HT-29 (cell line): ENCODE measurements around the gene DNTTIP2. TPM values are rescaled to one million over a fixed set of nuclear protein-coding genes. Genes with fewer than 3 reads are reported as not detected.
"Not testable (repeated sequence)": the region's sequence is repeated elsewhere in the genome, so short reads cannot be mapped to it uniquely, and the experiment has no call there.

ENCODE experiments used
- DNase-seq: peaks from one replicate; pipeline ENCODE4 v3.0.0-alpha.2; 2015; ENCODE audit warnings: low spot score
- total RNA-seq: library from RNA; depleted of rRNA; stranded (reverse); fragments of >200 nt; shearing (Covaris generic); gene quantifications from 2 replicates; pipeline ENCODE4 v1.2.3, GENCODE V29; 2014

The DNTTIP2 gene
- total RNA-seq, 1 experiment from 2014 or later = 15.4 TPM

DNA sequence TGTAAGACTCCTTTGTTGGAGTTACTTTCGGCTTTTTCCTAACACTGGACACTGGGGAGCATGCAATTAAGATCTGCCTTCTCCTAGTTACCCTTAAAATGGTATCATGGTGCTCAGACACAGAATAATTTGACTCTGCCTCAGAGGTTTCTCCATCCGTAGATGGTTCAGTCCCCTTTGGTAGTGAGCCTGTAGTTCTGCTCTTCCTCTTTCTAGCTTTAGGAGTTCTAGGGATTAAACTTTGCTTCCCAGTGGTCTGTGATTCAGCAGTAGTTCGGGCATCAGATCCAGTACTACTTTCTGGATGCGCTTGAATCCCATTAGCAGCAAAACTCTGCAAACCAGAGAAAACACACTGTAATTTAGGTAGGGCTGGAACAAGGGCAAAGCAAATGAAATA, 1.5 kb downstream of the DNTTIP2 start:
- no peak for DNase-seq

DNA sequence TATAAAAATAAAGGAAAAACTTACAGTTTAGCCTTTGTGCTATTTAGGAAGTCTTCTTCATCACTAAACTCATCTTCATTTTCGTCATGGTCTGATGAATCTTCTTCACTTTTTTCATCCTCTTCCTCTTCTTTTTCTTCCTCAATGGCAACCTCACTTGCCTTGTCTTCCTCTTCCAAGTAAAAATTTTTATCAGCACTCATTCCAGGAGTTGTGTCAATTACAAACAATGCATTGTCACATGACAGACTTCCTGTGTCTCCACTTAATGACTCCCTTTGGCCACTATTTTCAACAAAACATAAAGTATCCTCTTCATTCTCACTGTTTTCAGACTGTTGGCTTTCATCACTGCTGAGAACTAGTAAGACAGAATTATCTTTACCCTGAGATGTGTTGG, 2.8 kb downstream of the DNTTIP2 start:
- DNase-seq = no peak

DNA sequence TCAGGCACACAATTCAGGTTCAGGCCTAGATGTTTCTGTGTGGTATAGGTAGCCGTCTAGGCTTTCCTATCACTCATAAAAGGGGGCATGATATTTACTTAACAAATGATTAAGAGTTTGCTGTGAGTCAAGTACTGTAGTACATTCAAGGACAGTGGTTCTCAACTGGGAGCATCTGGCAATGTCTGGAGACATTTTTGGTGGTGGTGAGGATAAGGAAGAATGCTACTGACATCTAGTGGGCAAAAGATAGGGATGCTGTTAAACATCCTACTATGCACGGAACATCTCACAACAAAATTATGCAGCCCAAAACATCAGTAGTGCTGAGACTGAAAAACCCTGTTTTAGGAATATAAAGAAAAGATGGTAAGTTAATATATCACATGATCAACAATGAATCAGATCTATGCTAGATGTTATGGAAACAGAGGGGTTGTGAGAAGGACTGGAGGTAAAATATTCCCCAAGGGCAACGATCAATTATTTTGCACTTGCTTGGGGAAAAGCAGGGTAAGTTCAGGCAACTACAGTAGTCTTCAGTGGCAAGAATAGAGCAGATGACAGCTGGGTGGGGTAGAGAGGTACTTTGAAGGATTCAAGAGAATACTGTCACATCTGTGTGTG, 4.9 kb downstream of the DNTTIP2 start:
- peak; percentile 36 for DNase-seq

GRCh38 chr1:93871366-93871765, 7.6 kb downstream of the DNTTIP2 start:
- no peak for DNase-seq

- DNase-seq = no peak
Measured at GRCh38 chr1:93869653-93870052, 9.4 kb downstream of the DNTTIP2 start.

- not testable (repeated sequence) for DNase-seq
Measured at GRCh38 chr1:93868492-93868891, 10.5 kb downstream of the DNTTIP2 start.

DNA sequence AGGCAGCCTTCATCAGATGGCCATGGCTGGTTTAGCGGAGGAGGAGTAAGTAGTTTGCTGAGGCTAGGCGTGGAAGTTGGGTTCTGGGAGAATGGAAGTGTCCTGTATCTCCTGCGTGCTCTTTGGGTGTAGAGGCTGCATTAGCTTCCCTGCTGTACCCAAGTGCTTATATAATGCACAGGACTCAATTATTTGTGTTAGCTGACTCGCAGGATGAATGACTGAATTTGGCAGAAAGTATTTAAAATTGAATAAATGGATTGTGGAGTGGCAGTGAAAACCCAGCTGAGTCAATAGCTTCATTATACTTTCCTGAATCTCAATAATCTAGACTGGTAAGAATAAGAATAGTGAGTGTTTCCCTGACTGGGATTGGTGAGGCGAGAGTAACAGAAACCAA, 13.8 kb downstream of the DNTTIP2 start:
- no peak for DNase-seq

GRCh38 chr1:93864175-93864574, 14.8 kb downstream of the DNTTIP2 start:
- DNase-seq = no peak

GRCh38 chr1:93857653-93858052, 21.4 kb downstream of the DNTTIP2 start:
- not testable (repeated sequence) for DNase-seq

- not testable (repeated sequence) for DNase-seq
Measured at GRCh38 chr1:93855983-93856382, 23.0 kb downstream of the DNTTIP2 start.

GRCh38 chr1:93853940-93854339, 25.1 kb downstream of the DNTTIP2 start:
- no peak for DNase-seq

DNA sequence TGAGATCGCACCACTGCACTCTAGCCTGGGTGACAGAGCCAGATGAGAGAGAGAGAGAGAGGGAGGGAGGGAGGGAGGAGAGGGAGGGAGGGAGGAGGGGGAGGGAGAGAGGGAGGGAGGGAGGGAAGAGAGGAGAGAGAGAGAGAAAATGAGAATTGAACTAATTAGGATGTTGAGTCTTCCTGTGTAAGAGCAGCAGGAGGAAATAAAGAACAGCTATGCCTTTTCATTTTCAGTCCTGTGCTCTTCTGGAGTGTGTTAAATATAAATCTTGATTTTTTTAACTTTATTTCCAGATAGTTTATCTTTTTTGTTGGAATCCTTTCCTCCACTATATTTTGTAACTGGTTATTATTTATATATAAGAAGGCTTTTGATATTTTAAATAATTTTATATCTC, 27.1 kb downstream of the DNTTIP2 start:
- no peak for DNase-seq

- DNase-seq = no peak
Measured at GRCh38 chr1:93851327-93851712, 27.7 kb downstream of the DNTTIP2 start.

DNA sequence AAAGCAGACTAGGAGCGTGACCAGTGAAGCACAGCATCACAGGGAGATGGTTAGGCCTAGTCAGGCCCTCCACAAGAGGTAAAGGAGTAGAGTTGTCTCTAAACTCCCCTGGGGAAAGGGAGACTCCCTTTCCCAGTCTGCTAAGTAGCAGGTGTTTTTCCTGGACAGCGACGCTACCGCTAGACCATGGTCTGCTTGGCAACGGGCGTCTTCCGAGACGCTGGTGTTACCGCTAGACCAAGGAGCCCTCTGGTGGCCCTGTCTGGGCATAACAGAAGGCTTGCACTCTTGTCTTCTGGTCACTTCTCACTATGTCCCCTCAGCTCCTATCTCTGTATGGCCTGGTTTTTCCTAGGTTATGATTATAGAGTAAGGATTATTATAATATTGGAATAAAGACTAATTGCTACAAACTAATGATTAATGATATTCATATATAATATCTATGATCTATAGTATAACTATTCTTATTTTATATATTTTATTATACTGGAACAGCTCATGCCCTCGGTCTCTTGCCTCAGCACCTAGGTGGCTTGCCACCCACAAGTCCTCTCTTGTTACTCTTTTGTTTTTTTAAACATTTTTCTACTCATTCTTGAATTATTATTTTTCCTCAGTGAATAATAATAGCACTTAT, 28.2 kb downstream of the DNTTIP2 start:
- peak; percentile 70 for DNase-seq

GRCh38 chr1:93848350-93848883, 30.6 kb downstream of the DNTTIP2 start:
- DNase-seq = no peak

DNA sequence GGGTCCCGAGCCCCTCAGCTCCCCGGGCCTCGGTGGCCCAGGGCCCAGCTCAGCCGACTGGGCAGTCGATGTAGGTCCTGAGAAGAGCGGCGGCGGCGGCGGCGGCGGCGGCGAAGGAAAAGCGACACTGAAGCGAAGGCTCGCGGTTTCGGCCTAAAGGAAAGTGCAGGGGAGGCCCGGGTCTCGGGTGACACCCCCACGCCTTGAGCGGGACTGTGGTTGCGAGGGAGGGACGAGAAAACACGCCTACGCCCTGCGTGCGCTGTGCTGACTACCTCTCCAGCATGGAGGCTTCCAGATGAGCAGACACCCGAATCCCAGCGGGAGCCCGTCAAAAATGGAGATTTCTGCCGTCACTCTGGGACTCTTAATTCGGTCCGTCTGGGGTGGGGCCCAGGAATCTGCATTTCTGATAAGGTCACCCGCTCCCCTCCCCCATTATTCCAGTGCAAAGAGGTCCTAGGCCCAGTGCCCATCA, 31.2 kb downstream of the DNTTIP2 start:
- peak; percentile 76 for DNase-seq

DNA sequence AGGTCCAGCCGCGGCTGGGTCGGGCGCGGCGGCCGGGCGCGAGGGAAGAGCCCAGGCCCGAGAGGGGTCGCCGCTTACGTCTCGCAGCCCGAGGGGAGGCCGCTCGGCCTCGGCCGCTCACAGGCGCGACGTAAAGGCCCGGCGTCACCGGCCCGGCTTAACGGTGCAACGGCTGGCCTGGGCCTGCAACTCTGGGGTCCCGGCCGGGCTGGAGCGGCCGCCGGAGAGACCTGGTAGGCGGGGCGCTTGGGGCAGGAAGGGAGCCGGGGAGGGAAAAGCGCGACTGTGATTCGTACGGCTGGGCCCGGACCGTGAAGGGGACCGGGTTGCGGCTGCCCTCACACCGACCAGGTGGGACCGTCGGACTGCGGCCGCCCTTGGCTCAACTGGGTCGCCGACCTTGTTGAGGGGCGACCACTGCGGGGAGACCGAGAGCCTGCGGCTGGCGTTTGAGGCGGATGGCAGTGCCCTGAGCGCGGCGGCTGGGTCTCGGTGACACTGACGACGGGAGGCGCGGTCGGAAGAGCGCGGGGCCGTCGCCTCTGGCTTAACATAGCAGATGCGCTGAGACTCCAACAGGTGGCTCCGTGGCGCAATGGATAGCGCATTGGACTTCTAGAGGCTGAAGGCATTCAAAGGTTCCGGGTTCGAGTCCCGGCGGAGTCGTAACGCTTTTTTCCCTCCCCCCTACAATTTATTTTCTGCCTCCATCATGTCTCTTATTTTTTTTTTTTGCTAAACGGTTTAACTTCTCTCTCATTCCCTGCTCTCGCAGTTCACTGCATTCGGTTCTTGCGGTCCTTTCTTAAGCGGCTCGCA, 31.8 kb downstream of the DNTTIP2 start:
- peak; percentile 96 for DNase-seq

DNA sequence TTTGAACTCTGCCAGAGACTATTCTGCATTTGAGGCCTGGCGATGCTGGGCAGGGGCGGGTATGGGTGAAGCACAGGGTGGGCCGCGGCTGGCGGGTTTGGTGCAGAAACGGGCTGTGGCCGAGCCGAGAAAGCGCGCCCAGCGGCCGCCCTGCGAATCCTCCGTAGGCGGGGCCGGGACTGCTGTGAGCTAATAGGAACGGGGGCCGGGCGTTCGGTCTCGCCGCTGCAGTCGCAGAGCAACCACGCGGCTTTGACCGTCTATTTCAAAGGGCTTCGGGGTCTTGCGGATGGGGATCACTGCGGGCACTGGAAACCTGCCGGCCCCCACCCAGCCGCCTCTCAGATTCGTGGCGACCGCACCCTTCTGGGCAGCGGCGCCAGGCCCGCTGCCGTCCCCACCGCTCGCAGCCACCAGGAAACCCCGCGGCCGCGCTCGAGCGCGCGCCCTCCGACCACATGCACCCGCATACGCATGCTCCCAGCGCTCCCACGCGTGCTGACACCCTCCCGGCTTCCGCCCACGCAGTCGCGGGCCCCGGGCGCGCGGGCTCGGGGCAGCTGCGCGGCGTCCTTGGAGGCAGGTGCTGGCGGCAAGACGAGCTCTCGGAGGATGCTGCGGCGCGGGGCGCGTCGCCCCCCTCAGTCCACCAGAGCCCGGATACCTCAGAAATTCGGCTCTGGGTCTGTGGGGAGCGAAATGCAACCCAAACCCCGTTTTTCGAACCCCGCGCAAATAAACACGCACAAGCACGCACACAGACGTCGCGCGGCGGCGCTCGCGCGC, 32.6 kb downstream of the DNTTIP2 start:
- peak; percentile 92 for DNase-seq

DNA sequence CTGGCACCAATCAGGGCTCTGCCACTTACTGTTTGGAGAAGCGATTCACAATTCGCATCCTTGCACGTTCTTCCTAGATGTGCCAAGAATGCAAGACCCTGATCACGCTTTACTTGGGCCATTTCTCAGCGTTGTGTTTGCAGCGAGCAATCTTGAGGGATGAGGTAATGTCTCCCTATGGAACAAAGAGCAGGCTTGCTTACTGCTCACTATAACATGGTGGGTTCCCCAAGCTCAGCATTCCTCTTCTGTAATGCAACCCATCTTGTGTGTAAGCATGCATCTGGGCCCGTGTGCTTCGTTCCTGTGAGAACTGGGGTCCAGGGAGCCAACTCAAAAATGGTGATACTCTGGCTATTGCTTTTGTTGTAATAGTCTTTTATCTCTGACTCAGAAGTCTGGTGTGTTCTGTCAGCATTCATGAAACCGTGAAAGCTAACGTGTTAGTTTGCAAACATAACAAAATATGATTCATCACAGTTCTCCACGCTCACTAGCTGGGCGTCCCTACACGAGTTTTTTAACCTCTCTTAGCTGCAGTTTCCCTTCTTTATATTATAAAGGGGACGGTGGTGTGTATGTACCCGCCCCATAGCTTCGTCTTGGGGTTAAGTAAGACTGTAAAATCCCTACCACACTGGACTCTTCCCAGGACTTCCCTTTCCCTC, 33.3 kb downstream of the DNTTIP2 start:
- DNase-seq = no peak

DNA sequence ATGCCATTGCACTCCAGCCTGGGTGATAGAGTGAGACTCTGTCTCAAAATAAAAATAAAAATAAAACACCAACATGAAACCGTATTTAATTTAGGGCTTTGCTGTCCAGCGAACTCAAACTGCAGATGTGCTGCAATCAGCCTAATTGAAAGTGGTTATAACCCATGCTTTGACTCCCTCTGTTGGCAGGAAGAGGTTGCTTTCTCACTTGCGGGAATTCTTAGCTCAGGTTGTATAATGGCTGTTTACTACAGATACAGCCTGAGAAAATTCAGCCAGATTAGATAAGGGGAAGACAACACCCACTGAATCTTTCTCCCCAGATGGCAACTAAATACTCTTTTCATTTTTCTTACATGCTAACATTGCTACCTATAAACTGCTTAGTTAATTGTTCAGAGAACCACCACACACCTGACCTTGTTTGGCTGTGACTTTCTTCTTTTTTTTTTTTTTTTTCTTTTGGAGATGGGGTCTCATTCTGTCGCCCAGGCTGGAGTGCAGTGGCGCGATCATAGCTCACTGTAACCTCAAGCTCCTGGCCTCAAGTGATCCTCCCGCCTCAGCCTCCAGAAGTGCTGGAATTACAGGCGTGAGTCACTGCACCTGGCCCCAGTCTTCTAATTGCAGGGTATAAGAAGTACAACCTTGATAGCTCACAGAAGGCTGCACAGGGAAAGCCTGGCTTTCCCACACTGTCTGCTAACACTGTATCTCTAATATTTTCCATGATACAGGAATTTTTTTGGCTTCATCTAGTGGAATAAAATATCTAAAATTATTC, 34.6 kb downstream of the DNTTIP2 start:
- peak; percentile 71 for DNase-seq
